Uterus (tissue), 2 donors: ENCODE results near the gene SSH2.

Source experiments
- POLR2A ChIP-seq, 2 donors: fragments of 450-650 bp; IDR thresholded peaks; one replicate each; pipeline ENCODE4 v1.6.1; 2016; ENCODE audit warnings: antibody characterized with exemption in 2 of 2, mild to moderate bottlenecking in 1 of 2, moderate library complexity in 1 of 2
- TF ChIP-seq, protein P1 (sequence below), 4 experiments: fragments of 200-600 bp in 2 of 4; fragments of 450-650 bp in 2 of 4; sonication (generic) in 2 of 4; IDR thresholded peaks; one replicate each; pipeline ENCODE4 v1.5.1; 2016 to 2019; ENCODE audit warnings: antibody characterized with exemption in 4 of 4, mild to moderate bottlenecking in 2 of 4, moderate library complexity in 1 of 4

DNA sequence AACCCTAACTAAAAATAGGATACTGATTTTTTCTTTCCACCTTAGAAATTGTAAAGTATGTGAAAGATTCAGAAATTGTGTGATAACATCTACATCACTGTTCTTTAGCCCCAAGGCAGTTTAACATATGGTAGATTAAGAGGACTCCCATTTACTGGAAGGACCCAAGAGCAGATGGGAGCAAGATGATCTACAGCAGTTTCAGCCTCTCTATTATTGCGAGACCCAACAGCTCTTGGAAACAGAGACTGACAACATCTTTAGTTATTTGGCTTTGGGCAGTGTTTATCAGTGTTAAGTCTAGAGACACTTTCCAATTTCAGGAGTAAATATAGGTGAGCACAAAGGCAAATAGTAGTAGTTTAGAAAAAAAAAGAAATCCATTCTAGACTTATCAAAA, 182.4 kb downstream of the SSH2 start:
- TF ChIP-seq, protein P1, sequence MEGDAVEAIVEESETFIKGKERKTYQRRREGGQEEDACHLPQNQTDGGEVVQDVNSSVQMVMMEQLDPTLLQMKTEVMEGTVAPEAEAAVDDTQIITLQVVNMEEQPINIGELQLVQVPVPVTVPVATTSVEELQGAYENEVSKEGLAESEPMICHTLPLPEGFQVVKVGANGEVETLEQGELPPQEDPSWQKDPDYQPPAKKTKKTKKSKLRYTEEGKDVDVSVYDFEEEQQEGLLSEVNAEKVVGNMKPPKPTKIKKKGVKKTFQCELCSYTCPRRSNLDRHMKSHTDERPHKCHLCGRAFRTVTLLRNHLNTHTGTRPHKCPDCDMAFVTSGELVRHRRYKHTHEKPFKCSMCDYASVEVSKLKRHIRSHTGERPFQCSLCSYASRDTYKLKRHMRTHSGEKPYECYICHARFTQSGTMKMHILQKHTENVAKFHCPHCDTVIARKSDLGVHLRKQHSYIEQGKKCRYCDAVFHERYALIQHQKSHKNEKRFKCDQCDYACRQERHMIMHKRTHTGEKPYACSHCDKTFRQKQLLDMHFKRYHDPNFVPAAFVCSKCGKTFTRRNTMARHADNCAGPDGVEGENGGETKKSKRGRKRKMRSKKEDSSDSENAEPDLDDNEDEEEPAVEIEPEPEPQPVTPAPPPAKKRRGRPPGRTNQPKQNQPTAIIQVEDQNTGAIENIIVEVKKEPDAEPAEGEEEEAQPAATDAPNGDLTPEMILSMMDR (IDR thresholded peaks at IDR 0.05): no peak
- no peak for TF ChIP-seq POLR2A (IDR thresholded peaks at IDR 0.05)
